ENCODE results near the gene SH3BP4. TPM values are rescaled to one million over a fixed set of nuclear protein-coding genes. Genes with fewer than 3 reads are reported as not detected.
A peak's percentile ranks its signal among the peaks of the same experiment; 100 is the strongest.
"Not testable (repeated sequence)": the region's sequence is repeated elsewhere in the genome, so short reads cannot be mapped to it uniquely, and the experiment has no call there.

The SH3BP4 gene
- polyA plus RNA-seq, 4 donors: 3.6 to 36.7 (median 17.4) TPM

GRCh38 chr2:235053651-235054050, 101.8 kb downstream of the SH3BP4 start:
- H3K9me3 ChIP-seq (ENCODE audit: control insufficient read depth in 2 of 2, insufficient read depth in 1 of 2, low read depth in 1 of 2, low read length in 1 of 2): no peaks in the 10 kb centered on the region
- H3K4me3 ChIP-seq (ENCODE audit: low read depth in 1 of 3, low read length in 3 of 3): no peak overlapping the region
- no peak for FAIRE-seq
- H3K27me3 ChIP-seq (ENCODE audit: control insufficient read depth in 3 of 3, insufficient read depth in 3 of 3, low read length in 3 of 3): no peaks in the 10 kb centered on the region
- 85 to 87% (median 85%) methylated on average over 16 of the region's 16 CpGs for WGBS, 3 donors
- H3K27ac ChIP-seq (ENCODE audit: low read depth in 1 of 3, low read length in 2 of 3): no peak overlapping the region
- H3K4me1 ChIP-seq (ENCODE audit: control insufficient read depth in 3 of 3, insufficient read depth in 2 of 3, low read depth in 1 of 3, low read length in 2 of 3): peaks cover 0 to 25% (median 0%) of the 10 kb centered on the region in 3 donors
- peaks cover 0 to 58% (median 0%) of the 10 kb centered on the region in 3 donors for H3K36me3 ChIP-seq (ENCODE audit: control insufficient read depth in 3 of 3, insufficient read depth in 2 of 3, low read depth in 1 of 3, low read length in 3 of 3)
- DNase-seq: no peak

- 76 to 88% (median 79%) methylated on average over 5 of the region's 5 CpGs for WGBS, 3 donors
- DNase-seq (no peak), FAIRE-seq (no peak)
- Histone ChIP-seq H3K36me3 (ENCODE audit: control insufficient read depth in 3 of 3, insufficient read depth in 2 of 3, low read depth in 1 of 3, low read length in 3 of 3) (peaks cover 0 to 58% (median 0%) of the 10 kb centered on the region in 3 donors), H3K4me3 (ENCODE audit: low read depth in 1 of 3, low read length in 3 of 3) (no peak overlapping the region), H3K4me1 (ENCODE audit: control insufficient read depth in 3 of 3, insufficient read depth in 2 of 3, low read depth in 1 of 3, low read length in 2 of 3) (peaks cover 0 to 17% (median 0%) of the 10 kb centered on the region in 3 donors), H3K27me3 (ENCODE audit: control insufficient read depth in 3 of 3, insufficient read depth in 3 of 3, low read length in 3 of 3) (no peaks in the 10 kb centered on the region), H3K9me3 (ENCODE audit: control insufficient read depth in 2 of 2, insufficient read depth in 1 of 2, low read depth in 1 of 2, low read length in 1 of 2) (no peaks in the 10 kb centered on the region), H3K27ac (ENCODE audit: low read depth in 1 of 3, low read length in 2 of 3) (no peak overlapping the region)
Measured at GRCh38 chr2:235054475-235054874, 102.7 kb downstream of the SH3BP4 start.

- H3K9me3 ChIP-seq (ENCODE audit: control insufficient read depth in 2 of 2, insufficient read depth in 1 of 2, low read depth in 1 of 2, low read length in 1 of 2): no peaks in the 10 kb centered on the region
- H3K4me3 ChIP-seq (ENCODE audit: low read depth in 1 of 3, low read length in 3 of 3): no peak overlapping the region
- H3K27ac ChIP-seq (ENCODE audit: low read depth in 1 of 3, low read length in 2 of 3): no peak overlapping the region
- H3K4me1 ChIP-seq (ENCODE audit: control insufficient read depth in 3 of 3, insufficient read depth in 2 of 3, low read depth in 1 of 3, low read length in 2 of 3): peaks cover 0 to 13% (median 0%) of the 10 kb centered on the region in 3 donors
- no peaks in the 10 kb centered on the region for H3K27me3 ChIP-seq (ENCODE audit: control insufficient read depth in 3 of 3, insufficient read depth in 3 of 3, low read length in 3 of 3)
- H3K36me3 ChIP-seq (ENCODE audit: control insufficient read depth in 3 of 3, insufficient read depth in 2 of 3, low read depth in 1 of 3, low read length in 3 of 3): peaks cover 0 to 54% (median 0%) of the 10 kb centered on the region in 3 donors
- FAIRE-seq: no peak
- 73 to 77% (median 76%) methylated on average over 7 of the region's 7 CpGs for WGBS, 3 donors
- no peak for DNase-seq
Measured at GRCh38 chr2:235054919-235055318, 103.1 kb downstream of the SH3BP4 start.

- Histone ChIP-seq H3K4me3 (ENCODE audit: low read depth in 1 of 3, low read length in 3 of 3) (no peak overlapping the region), H3K27ac (ENCODE audit: low read depth in 1 of 3, low read length in 2 of 3) (no peak overlapping the region), H3K27me3 (ENCODE audit: control insufficient read depth in 3 of 3, insufficient read depth in 3 of 3, low read length in 3 of 3) (no peaks in the 10 kb centered on the region), H3K36me3 (ENCODE audit: control insufficient read depth in 3 of 3, insufficient read depth in 2 of 3, low read depth in 1 of 3, low read length in 3 of 3) (peaks cover 0 to 51% (median 0%) of the 10 kb centered on the region in 3 donors), H3K4me1 (ENCODE audit: control insufficient read depth in 3 of 3, insufficient read depth in 2 of 3, low read depth in 1 of 3, low read length in 2 of 3) (peaks cover 0 to 7% (median 0%) of the 10 kb centered on the region in 3 donors), H3K9me3 (ENCODE audit: control insufficient read depth in 2 of 2, insufficient read depth in 1 of 2, low read depth in 1 of 2, low read length in 1 of 2) (no peaks in the 10 kb centered on the region)
- DNase-seq: peak; percentile 62 to 63
- FAIRE-seq: no peak
- 72 to 81% (median 79%) methylated on average over 12 of the region's 12 CpGs for WGBS, 3 donors
Measured at GRCh38 chr2:235055891-235056516, 104.2 kb downstream of the SH3BP4 start.

- Histone ChIP-seq H3K36me3 (ENCODE audit: control insufficient read depth in 3 of 3, insufficient read depth in 2 of 3, low read depth in 1 of 3, low read length in 3 of 3) (peaks cover 0 to 43% (median 0%) of the 10 kb centered on the region in 3 donors), H3K4me1 (ENCODE audit: control insufficient read depth in 3 of 3, insufficient read depth in 2 of 3, low read depth in 1 of 3, low read length in 2 of 3) (no peaks in the 10 kb centered on the region), H3K27me3 (ENCODE audit: control insufficient read depth in 3 of 3, insufficient read depth in 3 of 3, low read length in 3 of 3) (no peaks in the 10 kb centered on the region), H3K27ac (ENCODE audit: low read depth in 1 of 3, low read length in 2 of 3) (no peak overlapping the region), H3K9me3 (ENCODE audit: control insufficient read depth in 2 of 2, insufficient read depth in 1 of 2, low read depth in 1 of 2, low read length in 1 of 2) (no peaks in the 10 kb centered on the region), H3K4me3 (ENCODE audit: low read depth in 1 of 3, low read length in 3 of 3) (no peak overlapping the region)
- no peak for DNase-seq
- WGBS, 3 donors: 90 to 94% (median 92%) methylated on average over 6 of the region's 6 CpGs
- FAIRE-seq: no peak
Measured at GRCh38 chr2:235056768-235057167, 105.0 kb downstream of the SH3BP4 start.

GRCh38 chr2:235057616-235058015, 105.8 kb downstream of the SH3BP4 start:
- H3K27ac ChIP-seq (ENCODE audit: low read depth in 1 of 3, low read length in 2 of 3); H3K9me3 ChIP-seq (ENCODE audit: control insufficient read depth in 2 of 2, insufficient read depth in 1 of 2, low read depth in 1 of 2, low read length in 1 of 2); H3K4me3 ChIP-seq (ENCODE audit: low read depth in 1 of 3, low read length in 3 of 3); H3K4me1 ChIP-seq (ENCODE audit: control insufficient read depth in 3 of 3, insufficient read depth in 2 of 3, low read depth in 1 of 3, low read length in 2 of 3); FAIRE-seq; DNase-seq; H3K27me3 ChIP-seq (ENCODE audit: control insufficient read depth in 3 of 3, insufficient read depth in 3 of 3, low read length in 3 of 3): not testable (repeated sequence)
- WGBS, 3 donors: 92 to 100% (median 94%) methylated on average over 1 to 2 of the region's 3 CpGs
- H3K36me3 ChIP-seq (ENCODE audit: control insufficient read depth in 3 of 3, insufficient read depth in 2 of 3, low read depth in 1 of 3, low read length in 3 of 3): peaks cover 0 to 36% (median 0%) of the 10 kb centered on the region in 3 donors

GRCh38 chr2:235059161-235059560, 107.3 kb downstream of the SH3BP4 start:
- Histone ChIP-seq H3K27me3 (ENCODE audit: control insufficient read depth in 3 of 3, insufficient read depth in 3 of 3, low read length in 3 of 3) (no peaks in the 10 kb centered on the region), H3K4me1 (ENCODE audit: control insufficient read depth in 3 of 3, insufficient read depth in 2 of 3, low read depth in 1 of 3, low read length in 2 of 3) (no peaks in the 10 kb centered on the region), H3K4me3 (ENCODE audit: low read depth in 1 of 3, low read length in 3 of 3) (no peak overlapping the region), H3K36me3 (ENCODE audit: control insufficient read depth in 3 of 3, insufficient read depth in 2 of 3, low read depth in 1 of 3, low read length in 3 of 3) (peaks cover 0 to 20% (median 0%) of the 10 kb centered on the region in 3 donors), H3K27ac (ENCODE audit: low read depth in 1 of 3, low read length in 2 of 3) (no peak overlapping the region), H3K9me3 (ENCODE audit: control insufficient read depth in 2 of 2, insufficient read depth in 1 of 2, low read depth in 1 of 2, low read length in 1 of 2) (no peaks in the 10 kb centered on the region)
- 92 to 94% (median 92%) methylated on average over 1 of the region's 1 CpG for WGBS, 3 donors
- no peak for DNase-seq
- no peak for FAIRE-seq

GRCh38 chr2:235061656-235062055, 109.8 kb downstream of the SH3BP4 start:
- 90 to 93% (median 93%) methylated on average over 10 of the region's 10 CpGs for WGBS, 3 donors
- DNase-seq (no peak), FAIRE-seq (no peak)
- no peaks in the 10 kb centered on the region for H3K4me1 ChIP-seq (ENCODE audit: control insufficient read depth in 3 of 3, insufficient read depth in 2 of 3, low read depth in 1 of 3, low read length in 2 of 3)
- no peaks in the 10 kb centered on the region for H3K27me3 ChIP-seq (ENCODE audit: control insufficient read depth in 3 of 3, insufficient read depth in 3 of 3, low read length in 3 of 3)
- H3K9me3 ChIP-seq (ENCODE audit: control insufficient read depth in 2 of 2, insufficient read depth in 1 of 2, low read depth in 1 of 2, low read length in 1 of 2): no peaks in the 10 kb centered on the region
- H3K4me3 ChIP-seq (ENCODE audit: low read depth in 1 of 3, low read length in 3 of 3): no peak overlapping the region
- H3K27ac ChIP-seq (ENCODE audit: low read depth in 1 of 3, low read length in 2 of 3): no peak overlapping the region
- H3K36me3 ChIP-seq (ENCODE audit: control insufficient read depth in 3 of 3, insufficient read depth in 2 of 3, low read depth in 1 of 3, low read length in 3 of 3): peaks cover 0 to 4% (median 0%) of the 10 kb centered on the region in 3 donors

Measured in small intestine (tissue), 7 donors.